Measurements from ENCODE around the gene EPO.
"Not testable (repeated sequence)": the region's sequence is repeated elsewhere in the genome, so short reads cannot be mapped to it uniquely, and the experiment has no call there.

Gene EPO

DNA sequence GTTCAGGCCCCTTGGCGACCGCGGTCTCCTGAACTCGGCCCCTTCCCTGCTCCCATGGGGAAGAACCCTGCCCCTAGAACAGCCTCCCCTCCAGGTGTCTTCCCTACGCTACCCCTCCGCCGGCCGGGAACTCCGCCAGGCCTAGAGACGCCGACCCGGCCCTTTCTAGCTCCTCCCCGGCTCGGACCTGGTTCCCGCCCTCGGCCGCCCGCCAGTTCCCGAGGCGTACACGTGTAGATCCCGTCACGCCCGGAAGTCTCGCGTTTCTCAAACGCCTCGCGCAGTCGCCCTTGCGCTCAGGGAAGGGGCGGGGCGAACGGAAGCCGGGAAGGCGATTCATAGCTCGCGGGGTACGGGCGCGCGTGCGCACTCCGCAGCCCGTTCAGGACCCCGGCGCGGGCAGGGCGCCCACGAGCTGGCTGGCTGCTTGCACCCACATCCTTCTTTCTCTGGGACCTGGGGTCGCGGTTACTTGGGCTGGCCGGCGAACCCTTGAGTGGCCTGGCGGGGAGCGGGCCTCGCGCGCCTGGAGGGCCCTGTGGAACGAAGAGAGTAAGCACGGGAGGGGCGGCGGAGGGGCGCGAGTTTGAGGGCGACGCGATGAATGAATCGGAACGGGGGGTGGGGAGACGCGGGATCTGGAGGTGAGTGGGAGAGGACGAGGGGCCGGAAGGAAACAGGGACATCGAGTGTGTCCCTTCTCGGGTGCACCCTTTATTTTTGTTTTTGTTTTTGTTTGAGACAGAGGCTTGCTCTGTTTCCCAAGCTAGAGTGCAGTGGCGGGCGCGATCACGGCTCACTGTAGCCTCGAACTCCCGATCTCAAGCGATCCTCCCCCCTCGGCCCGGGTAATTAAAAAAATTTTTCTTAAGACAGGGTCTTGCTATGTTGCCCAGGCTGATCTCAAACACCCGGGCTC lies 14.3 kb upstream of the EPO start, which contains the start of gene POP7:
Gene POP7 (plus strand): TSS at position 369 of the 919 bp plus-strand sequence. CDS start 710 bp downstream, outside the sequence.
- DNase-seq = peak; percentile 100

GRCh38 chr7:100706672-100707311 lies 13.5 kb upstream of the EPO start:
- peak; percentile 39 for DNase-seq

GRCh38 chr7:100708395-100708794 lies 11.9 kb upstream of the EPO start:
- DNase-seq = no peak

DNA sequence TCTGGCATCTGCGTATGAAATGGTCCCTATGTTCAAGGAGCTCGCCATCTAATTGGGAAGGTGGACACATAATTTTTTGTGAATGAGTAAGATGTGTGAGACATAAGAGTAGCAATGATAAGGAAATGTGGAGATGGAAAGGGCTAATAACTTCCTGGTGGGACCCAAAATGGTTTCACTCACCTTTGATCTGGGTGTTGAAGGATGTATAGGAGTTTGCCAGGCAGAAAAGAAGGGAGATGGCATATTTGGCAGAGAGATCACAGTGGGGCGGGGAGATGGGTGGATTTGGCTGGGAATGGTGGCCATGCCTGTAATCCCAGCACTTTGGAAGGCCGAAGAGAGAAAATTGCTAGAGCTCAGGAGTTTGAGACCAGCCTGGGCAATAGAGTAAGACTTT lies 9.8 kb upstream of the EPO start:
- DNase-seq = no peak

- DNase-seq = no peak
Measured at GRCh38 chr7:100711369-100711768, 8.9 kb upstream of the EPO start.

DNA sequence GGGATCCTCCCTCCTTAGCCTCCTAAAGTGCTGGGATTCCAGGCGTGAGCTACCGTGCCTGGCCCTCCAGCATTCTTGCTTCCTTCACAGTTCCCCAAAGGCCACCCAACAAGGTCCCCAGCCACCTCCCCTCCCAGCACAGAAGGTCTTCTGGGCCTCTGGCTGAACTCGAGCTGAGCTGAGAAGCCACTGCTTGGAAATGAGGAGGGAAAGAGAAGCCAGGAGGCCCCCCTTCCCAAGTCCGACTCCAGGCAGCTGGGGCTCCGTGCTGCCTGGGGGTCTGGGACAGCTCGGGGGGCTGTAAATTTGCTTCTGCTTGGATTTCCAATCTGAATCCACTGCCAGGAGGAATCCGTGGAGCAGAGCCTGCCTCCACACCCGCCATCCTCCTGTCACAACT lies 5.5 kb upstream of the EPO start:
- DNase-seq = no peak

DNA sequence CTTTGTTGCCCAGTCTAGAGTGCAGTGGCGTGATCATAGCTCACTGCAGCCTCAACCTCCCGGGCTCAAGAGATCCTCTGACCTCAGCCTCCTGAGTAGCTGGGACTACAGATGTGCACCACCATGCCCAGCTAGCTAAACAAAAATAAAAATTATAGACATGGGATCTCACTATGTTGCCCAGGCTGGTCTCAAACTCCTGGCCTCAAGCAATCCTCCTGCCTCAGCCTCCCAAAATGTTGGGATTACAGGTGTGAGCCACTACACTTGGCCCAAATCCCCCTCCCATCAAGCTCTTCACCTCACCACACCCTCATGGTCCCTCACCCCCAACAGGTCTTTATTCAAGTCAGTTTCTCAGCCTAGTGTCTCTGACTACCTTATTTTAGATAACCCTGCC lies 3.2 kb upstream of the EPO start:
- not testable (repeated sequence) for DNase-seq

GRCh38 chr7:100719523-100720278 lies 567 bp upstream of the EPO start:
- no peak for DNase-seq

DNA sequence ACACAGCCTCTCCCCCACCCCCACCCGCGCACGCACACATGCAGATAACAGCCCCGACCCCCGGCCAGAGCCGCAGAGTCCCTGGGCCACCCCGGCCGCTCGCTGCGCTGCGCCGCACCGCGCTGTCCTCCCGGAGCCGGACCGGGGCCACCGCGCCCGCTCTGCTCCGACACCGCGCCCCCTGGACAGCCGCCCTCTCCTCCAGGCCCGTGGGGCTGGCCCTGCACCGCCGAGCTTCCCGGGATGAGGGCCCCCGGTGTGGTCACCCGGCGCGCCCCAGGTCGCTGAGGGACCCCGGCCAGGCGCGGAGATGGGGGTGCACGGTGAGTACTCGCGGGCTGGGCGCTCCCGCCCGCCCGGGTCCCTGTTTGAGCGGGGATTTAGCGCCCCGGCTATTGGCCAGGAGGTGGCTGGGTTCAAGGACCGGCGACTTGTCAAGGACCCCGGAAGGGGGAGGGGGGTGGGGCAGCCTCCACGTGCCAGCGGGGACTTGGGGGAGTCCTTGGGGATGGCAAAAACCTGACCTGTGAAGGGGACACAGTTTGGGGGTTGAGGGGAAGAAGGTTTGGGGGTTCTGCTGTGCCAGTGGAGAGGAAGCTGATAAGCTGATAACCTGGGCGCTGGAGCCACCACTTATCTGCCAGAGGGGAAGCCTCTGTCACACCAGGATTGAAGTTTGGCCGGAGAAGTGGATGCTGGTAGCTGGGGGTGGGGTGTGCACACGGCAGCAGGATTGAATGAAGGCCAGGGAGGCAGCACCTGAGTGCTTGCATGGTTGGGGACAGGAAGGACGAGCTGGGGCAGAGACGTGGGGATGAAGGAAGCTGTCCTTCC lies 620 bp downstream of the EPO start:
- DNase-seq = no peak

DNA sequence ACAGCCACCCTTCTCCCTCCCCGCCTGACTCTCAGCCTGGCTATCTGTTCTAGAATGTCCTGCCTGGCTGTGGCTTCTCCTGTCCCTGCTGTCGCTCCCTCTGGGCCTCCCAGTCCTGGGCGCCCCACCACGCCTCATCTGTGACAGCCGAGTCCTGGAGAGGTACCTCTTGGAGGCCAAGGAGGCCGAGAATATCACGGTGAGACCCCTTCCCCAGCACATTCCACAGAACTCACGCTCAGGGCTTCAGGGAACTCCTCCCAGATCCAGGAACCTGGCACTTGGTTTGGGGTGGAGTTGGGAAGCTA lies 1.2 kb downstream of the EPO start:
- DNase-seq = no peak

GRCh38 chr7:100722480-100723212 lies 2.4 kb downstream of the EPO start:
- DNase-seq = no peak

DNA sequence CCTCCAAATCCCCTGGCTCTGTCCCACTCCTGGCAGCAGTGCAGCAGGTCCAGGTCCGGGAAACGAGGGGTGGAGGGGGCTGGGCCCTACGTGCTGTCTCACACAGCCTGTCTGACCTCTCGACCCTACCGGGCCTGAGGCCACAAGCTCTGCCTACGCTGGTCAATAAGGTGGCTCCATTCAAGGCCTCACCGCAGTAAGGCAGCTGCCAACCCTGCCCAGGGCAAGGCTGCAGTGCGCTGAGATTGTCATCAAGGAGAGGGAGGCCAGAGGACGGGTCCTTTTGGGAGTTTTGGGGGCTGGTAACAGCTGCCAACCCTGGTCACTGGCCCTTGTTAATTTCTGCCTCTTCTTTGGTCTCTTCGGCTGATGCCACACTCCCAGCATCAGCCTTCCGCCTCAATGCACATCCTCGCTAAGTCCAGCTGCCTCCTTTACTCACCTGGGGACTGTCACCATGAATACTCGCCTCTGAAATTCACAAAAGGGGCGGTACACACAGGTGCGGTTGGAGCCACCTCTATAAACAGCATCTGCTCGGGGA lies 3.5 kb downstream of the EPO start:
- peak; percentile 24 for DNase-seq

DNA sequence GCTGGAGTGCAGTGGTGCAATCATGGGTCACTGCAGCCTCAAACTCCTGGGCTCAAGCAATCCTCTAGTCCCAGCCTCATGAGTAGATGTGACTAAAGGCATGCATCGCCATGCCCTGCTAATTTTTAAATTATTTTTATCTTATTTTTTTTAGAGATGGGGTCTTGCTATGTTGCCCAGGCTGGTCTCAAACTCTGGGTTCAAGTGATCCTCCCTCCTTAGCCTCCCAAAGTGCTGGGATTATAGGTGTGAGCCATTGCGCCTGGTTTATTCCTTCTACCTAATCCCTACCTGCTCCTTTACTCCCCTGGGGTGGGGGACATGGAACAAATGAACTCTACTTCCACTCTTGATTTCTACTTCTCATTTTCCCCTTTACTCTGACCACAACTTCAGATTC lies 4.1 kb downstream of the EPO start:
- DNase-seq = not testable (repeated sequence)

DNA sequence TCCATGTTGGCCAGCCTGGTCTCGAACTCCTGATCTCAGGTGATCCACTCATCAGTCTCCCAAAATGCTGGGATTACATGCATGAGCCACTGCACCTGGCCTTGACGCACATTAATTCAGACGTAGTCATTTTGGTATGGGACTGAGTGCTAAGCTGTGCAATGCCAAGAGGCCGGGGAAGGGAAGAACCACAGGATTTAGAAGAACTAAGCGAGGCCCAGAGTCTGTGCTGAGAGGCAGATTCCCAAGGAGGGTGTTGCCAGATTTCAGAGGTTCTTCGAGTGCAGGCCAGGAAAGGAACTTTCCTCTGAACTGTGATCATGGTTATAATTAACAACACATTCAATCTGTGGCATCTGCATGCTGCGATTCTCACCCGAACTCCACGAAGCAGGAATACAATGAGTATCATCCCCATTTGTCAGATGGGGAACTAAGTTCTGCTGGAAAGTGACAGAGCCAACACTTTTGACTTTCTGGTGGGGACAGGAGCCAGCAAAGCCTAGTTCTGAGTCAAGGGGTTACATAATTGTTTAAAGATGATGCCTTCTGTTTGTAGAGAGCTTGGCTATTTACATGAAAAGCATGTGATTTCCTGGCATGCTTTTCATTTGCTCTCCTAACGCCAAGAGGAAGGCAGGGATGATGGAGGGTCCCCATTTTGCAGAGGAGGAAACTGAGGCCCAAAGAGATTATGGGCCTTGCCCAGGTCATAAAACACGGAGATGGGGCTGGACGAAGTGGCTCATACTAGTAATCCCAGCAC lies 6.9 kb downstream of the EPO start:
- DNase-seq = no peak

DNA sequence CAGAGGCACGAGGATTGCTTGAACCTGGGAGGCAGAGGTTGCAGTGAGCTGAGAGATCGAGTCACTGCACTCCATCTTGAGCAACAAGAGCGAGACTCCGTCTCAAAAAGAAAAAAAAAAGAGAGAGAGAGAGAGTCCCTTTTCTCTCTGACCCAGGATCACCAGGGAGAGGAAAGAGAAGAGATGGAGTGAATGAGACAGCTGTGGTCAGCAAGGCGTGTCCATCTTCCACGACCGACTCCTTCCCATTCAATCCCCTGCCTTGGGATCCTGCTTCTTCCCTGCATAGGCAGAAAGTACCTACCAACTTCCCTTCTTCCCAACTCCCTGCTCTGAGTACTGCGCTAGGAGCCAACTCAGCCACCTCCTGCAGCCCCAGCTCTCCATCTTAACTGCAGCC lies 7.9 kb downstream of the EPO start:
- no peak for DNase-seq

DNA sequence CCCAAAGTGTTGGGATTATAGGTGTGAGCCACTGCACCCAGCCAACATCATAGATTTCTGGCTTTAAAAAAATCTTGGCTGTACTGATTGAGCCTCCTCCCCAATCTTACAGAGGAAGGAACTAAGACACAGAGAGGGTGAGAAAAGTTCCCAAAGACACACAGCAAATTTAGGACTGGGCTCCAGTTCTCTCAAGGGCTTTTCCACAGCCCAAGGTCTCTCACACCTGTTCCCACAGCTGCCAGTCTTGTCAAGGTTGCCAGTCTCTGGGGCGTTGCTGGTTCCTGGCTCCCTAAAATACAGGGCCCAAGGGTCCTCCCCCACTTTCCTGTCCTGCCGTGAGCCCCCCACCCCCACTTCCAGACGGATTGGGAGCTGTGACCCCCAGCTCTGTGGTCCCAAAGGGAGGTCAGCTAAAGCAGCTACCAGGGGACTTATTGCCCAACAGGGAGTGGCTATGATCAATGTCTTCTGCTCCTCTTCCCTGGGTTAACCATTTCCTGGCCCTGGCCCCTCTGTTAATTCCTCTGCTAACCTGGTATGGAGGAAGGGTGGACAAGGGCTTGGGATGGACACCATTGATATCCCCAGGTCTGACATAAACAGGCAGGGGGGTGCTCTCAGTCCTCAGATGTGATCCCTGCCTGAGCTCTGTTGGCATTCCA lies 10.0 kb downstream of the EPO start:
- DNase-seq = no peak

- no peak for DNase-seq
Measured at GRCh38 chr7:100731937-100732636, 11.8 kb downstream of the EPO start.

DNA sequence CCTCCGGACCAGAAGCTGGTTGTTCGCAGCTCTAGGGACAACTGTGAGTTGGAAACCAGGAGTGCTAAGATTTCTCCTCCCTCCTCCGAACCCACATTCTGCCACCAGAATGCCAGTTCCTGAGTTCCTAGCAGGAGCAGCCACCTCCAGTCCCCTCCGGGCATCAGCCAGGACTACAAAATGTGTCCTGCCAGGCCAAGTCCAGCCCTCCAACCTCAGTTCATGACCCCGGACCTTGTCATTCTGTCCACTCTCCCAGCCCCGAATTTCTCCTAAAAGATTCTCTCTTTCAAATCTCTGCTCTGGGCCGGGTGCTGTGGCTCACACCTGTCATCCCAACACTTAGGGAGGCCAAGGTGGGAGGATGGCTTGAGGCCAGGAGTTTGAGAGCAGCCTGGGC lies 15.5 kb downstream of the EPO start:
- no peak for DNase-seq

DNA sequence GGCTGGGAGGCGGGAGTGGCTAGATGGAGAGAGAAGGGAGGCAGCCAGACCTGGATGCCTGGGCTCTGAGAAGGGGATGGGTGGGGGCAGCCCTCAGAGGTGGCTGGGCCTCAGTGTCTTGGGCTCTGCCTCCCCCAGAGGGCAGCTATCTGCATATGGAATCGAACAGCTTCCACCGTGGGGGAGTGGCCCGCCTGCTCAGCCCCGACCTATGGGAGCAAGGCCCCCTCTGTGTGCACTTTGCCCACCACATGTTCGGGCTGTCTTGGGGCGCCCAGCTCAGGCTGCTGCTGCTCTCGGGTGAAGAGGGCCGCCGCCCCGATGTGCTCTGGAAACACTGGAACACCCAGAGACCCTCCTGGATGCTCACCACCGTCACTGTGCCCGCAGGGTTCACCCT lies 16.4 kb downstream of the EPO start:
- DNase-seq = no peak

DNA sequence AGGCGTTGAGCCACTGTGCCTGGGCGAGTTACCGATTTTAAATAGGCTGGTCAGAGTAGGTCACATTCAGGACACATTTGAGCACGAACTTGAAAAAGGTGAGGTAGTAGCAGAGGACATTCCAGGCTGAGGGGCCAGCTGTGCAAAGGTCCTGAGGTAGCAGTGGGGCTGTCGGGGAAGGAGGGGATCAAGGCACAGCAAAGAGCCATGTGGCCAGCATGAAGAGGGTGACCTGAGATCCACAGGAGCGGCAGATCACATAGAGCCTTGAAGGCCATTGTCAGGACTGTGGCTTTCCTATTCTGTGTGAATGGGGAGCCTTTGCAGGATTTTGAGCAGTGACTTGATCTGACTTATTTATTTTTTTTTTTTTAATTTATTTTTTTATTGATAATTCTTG lies 19.7 kb downstream of the EPO start:
- no peak for DNase-seq

Data from NCI-H69 (cell line).